MM.1S (cell line): ENCODE data around the gene NRG3.

ENCODE experiments used
- CTCF ChIP-seq: fragments of 300-600 bp; sonication (generic); IDR thresholded peaks from 2 replicates; pipeline ENCODE4 v1.5.1; 2016; ENCODE audit warnings: antibody characterized with exemption, low read length, mixed read lengths
- EZH2 ChIP-seq: fragments of 300-600 bp; sonication (generic); optimal IDR thresholded peaks from 2 replicates; pipeline ENCODE3; 2017; ENCODE audit warnings: low read depth, mild to moderate bottlenecking, antibody characterized with exemption, low read length, mixed read lengths
- EZH2phosphoT487 ChIP-seq: fragments of 300-600 bp; sonication (generic); IDR thresholded peaks from 2 replicates; pipeline ENCODE4 v1.6.1; 2018; ENCODE audit warnings: antibody characterized with exemption, low read length

DNA sequence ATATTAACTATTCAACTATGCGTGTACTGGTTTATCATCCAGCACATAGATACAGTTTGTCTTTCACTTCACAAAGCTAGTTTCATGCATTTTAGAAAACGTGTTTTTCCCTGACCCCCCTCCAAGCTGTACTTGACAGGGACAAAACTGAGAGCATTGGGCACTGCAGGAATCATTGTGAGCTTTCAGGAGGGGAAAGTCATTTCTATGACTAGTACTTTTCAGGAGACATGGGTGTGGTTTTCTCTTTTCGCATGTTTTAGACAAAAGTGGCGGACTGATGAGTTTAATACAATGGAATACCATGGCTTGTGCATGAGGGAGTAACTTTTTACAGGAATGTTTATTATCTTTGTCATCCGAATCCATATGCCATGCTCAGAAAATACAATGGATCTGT, 42.7 kb downstream of the NRG3 start:
- TF ChIP-seq CTCF (no peak), EZH2phosphoT487 (no peak), EZH2 (no peak)
